H1 (cell line): ENCODE data around the gene ATR. TPM values are rescaled to one million over a fixed set of nuclear protein-coding genes. Genes with fewer than 3 reads are reported as not detected.

ENCODE experiments used
- CTCF ChIA-PET: fragments of 300-600 bp; sonication (Branson Sonifier 250); formaldehyde crosslinking; loops from one replicate; lab custom pipeline; 2021; ENCODE audit not compliant: partially characterized antibody; lab: Charles Lee
- POLR2A ChIA-PET: fragments of 300-600 bp; sonication (Branson Sonifier 250); formaldehyde crosslinking; loops from one replicate; lab custom pipeline; 2021; ENCODE audit warnings: inconsistent platforms; ENCODE audit not compliant: partially characterized antibody; lab: Charles Lee
- DNase-seq, 2 experiments: peaks; one replicate each; pipeline versions ENCODE4 v3.0.0 to v3.0.0-alpha.2; 2010 to 2022; ENCODE audit warnings: low spot score in 2 of 2, low read depth in 1 of 2, mixed read lengths in 1 of 2
- FAIRE-seq: peaks from 2 replicates; lab custom pipeline; 2011; peaks lifted over from hg19 to GRCh38; lab: Jason Lieb, UNC
- H2AFZ ChIP-seq: 2 replicates; pipeline ENCODE4 v1.8.1; 2012; ENCODE audit warnings: low read length, inconsistent platforms
- H2AK5ac ChIP-seq: 2 replicates; pipeline ENCODE4 v1.6.1; 2013; ENCODE audit warnings: low read depth, low read length
- H2BK120ac ChIP-seq: replicated peaks from 2 replicates; pipeline ENCODE3; 2013; ENCODE audit warnings: low read depth, low read length, inconsistent platforms
- H2BK12ac ChIP-seq: 2 replicates; pipeline ENCODE4 v1.6.1; 2013; ENCODE audit warnings: low read depth, low read length
- H2BK15ac ChIP-seq: 2 replicates; pipeline ENCODE4 v1.6.1; 2013; ENCODE audit warnings: low read length
- H2BK20ac ChIP-seq: 2 replicates; pipeline ENCODE4 v1.6.1; 2013; ENCODE audit warnings: low read length
- H2BK5ac ChIP-seq: 2 replicates; pipeline ENCODE4 v1.6.1; 2013; ENCODE audit warnings: low read depth, low read length
- H3K14ac ChIP-seq: 2 replicates; pipeline ENCODE4 v1.6.1; 2013; ENCODE audit warnings: inconsistent platforms; ENCODE audit not compliant: insufficient read length
- H3K18ac ChIP-seq: 2 replicates; pipeline ENCODE4 v1.6.1; 2013; ENCODE audit warnings: low read length; ENCODE audit errors: extremely low read depth
- H3K23ac ChIP-seq: 2 replicates; pipeline ENCODE4 v1.6.1; 2013; ENCODE audit warnings: inconsistent platforms; ENCODE audit not compliant: insufficient read length
- H3K23me2 ChIP-seq: 2 replicates; pipeline ENCODE4 v1.6.1; 2013; ENCODE audit warnings: low read depth, low read length
- H3K27ac ChIP-seq: 2 replicates; pipeline ENCODE4 v1.6.1; 2011; ENCODE audit warnings: low read depth, low read length, inconsistent platforms
- H3K27me3 ChIP-seq, 4 experiments: replicated peaks in 1 of 4; 1 replicate in 1 of 4; 2 replicates in 3 of 4; pipeline versions ENCODE4 v1.6.1 to v1.8.1; 2011 to 2013; ENCODE audit warnings: low read length in 3 of 4, mild to moderate bottlenecking in 3 of 4, inconsistent platforms in 2 of 4, mixed read lengths in 2 of 4, moderate library complexity in 1 of 4; ENCODE audit not compliant: control insufficient read depth in 3 of 4, insufficient read depth in 3 of 4; ENCODE audit errors: extremely low read depth in 1 of 4
- H3K36me3 ChIP-seq, 4 experiments: 2 replicates each; pipeline versions ENCODE4 v1.6.1 to v1.8.1; 2011 to 2013; ENCODE audit warnings: mild to moderate bottlenecking in 4 of 4, low read length in 3 of 4, moderate library complexity in 2 of 4, control low read depth in 1 of 4, inconsistent platforms in 1 of 4; ENCODE audit not compliant: insufficient read depth in 4 of 4, control insufficient read depth in 2 of 4
- H3K4ac ChIP-seq: replicated peaks from 2 replicates; pipeline ENCODE3; 2013; ENCODE audit warnings: low read length, low read depth, mixed read lengths, inconsistent platforms; ENCODE audit not compliant: insufficient read length
- H3K4me1 ChIP-seq, 4 experiments: replicated peaks in 1 of 4; 1 replicate in 1 of 4; 2 replicates in 3 of 4; pipeline versions ENCODE4 v1.6.1 to v1.8.1; 2011 to 2013; ENCODE audit warnings: low read length in 3 of 4, inconsistent platforms in 2 of 4, mixed read lengths in 1 of 4; ENCODE audit not compliant: insufficient read depth in 4 of 4, control insufficient read depth in 3 of 4
- H3K4me2 ChIP-seq, 2 experiments: 2 replicates each; pipeline versions ENCODE4 v1.6.1 to v1.8.1; 2011 to 2013; ENCODE audit warnings: low read depth in 2 of 2, low read length in 2 of 2, control low read depth in 1 of 2, inconsistent platforms in 1 of 2, mild to moderate bottlenecking in 1 of 2; ENCODE audit not compliant: insufficient read depth in 1 of 2
- H3K4me3 ChIP-seq, 4 experiments: fragments of 200-600, 300-600 bp in 1 of 4; sonication (generic), shearing (Covaris generic), sonication (Bioruptor Twin) in 1 of 4; 2 replicates each; pipeline versions ENCODE4 v1.5.1 to v1.8.1; 2011 to 2016; ENCODE audit warnings: low read length in 4 of 4, low read depth in 3 of 4, control low read depth in 2 of 4, inconsistent platforms in 2 of 4, mild to moderate bottlenecking in 2 of 4, mixed read lengths in 1 of 4, moderate library complexity in 1 of 4; ENCODE audit not compliant: insufficient read depth in 2 of 4; ENCODE audit errors: extremely low read depth in 1 of 4
- H3K56ac ChIP-seq: replicated peaks from 2 replicates; pipeline ENCODE3; 2013; ENCODE audit warnings: low read depth, mild to moderate bottlenecking, mixed read lengths, low read length, inconsistent platforms; ENCODE audit not compliant: insufficient read length
- H3K79me1 ChIP-seq: 2 replicates; pipeline ENCODE4 v1.6.1; 2013; ENCODE audit warnings: low read depth, low read length, control low read depth
- H3K79me2 ChIP-seq, 2 experiments: 2 replicates each; pipeline versions ENCODE4 v1.6.1 to v1.8.1; 2012 to 2013; ENCODE audit warnings: low read length in 2 of 2, mild to moderate bottlenecking in 2 of 2, inconsistent platforms in 1 of 2; ENCODE audit not compliant: insufficient read depth in 2 of 2, control insufficient read depth in 1 of 2
- H3K9ac ChIP-seq, 4 experiments: replicated peaks in 1 of 4; 1 replicate in 1 of 4; 2 replicates in 3 of 4; pipeline versions ENCODE4 v1.6.1 to v1.8.1; 2011 to 2013; ENCODE audit warnings: low read depth in 3 of 4, low read length in 3 of 4, control low read depth in 2 of 4, mild to moderate bottlenecking in 2 of 4, moderate library complexity in 2 of 4, inconsistent platforms in 1 of 4; ENCODE audit errors: extremely low read depth in 1 of 4
- H3K9me3 ChIP-seq, 2 experiments: 2 replicates each; pipeline versions ENCODE4 v1.6.1 to v1.8.1; 2012 to 2013; ENCODE audit warnings: mild to moderate bottlenecking in 2 of 2, moderate library complexity in 2 of 2, control low read depth in 1 of 2, inconsistent platforms in 1 of 2, low read depth in 1 of 2, low read length in 1 of 2, mixed read lengths in 1 of 2; ENCODE audit not compliant: insufficient read depth in 2 of 2
- H4K20me1 ChIP-seq, 2 experiments: replicated peaks in 1 of 2; 2 replicates each; pipeline versions ENCODE3 to v1.8.1; 2011 to 2013; ENCODE audit warnings: inconsistent platforms in 2 of 2, low read length in 2 of 2, mild to moderate bottlenecking in 1 of 2; ENCODE audit not compliant: insufficient read depth in 2 of 2, control insufficient read depth in 1 of 2
- H4K5ac ChIP-seq: 2 replicates; pipeline ENCODE4 v1.6.1; 2013; ENCODE audit warnings: low read length, low read depth, mixed read lengths, inconsistent platforms; ENCODE audit not compliant: insufficient read length
- H4K8ac ChIP-seq: 2 replicates; pipeline ENCODE4 v1.8.0; 2013; ENCODE audit warnings: mild to moderate bottlenecking, moderate library complexity, low read length, inconsistent platforms; ENCODE audit not compliant: insufficient read depth; ENCODE audit errors: extremely low read depth
- H4K91ac ChIP-seq: replicated peaks from 2 replicates; pipeline ENCODE3; 2013; ENCODE audit warnings: low read length, mixed read lengths, inconsistent platforms; ENCODE audit not compliant: insufficient read length
- EZH2 ChIP-seq: fragments of 200-600 bp; sonication (generic); IDR thresholded peaks from 2 replicates; pipeline ENCODE4 v1.7.1; 2012; ENCODE audit warnings: low read depth, mild to moderate bottlenecking, moderate library complexity, low read length, inconsistent platforms; ENCODE audit not compliant: severe bottlenecking
- GABPA ChIP-seq: IDR thresholded peaks from 2 replicates; pipeline ENCODE4 v1.6.1; 2011; ENCODE audit warnings: mild to moderate bottlenecking, low read length, moderate library complexity, borderline replicate concordance; ENCODE audit not compliant: insufficient read depth
- NRF1 ChIP-seq: IDR thresholded peaks from 2 replicates; pipeline ENCODE4 v1.6.1; 2011; ENCODE audit warnings: mild to moderate bottlenecking, low read depth, low read length, improper control_type of control experiment
- POLR2A ChIP-seq, 2 experiments: IDR thresholded peaks; 1 replicate in 1 of 2; 2 replicates in 1 of 2; pipeline ENCODE4 v1.6.1; 2011; ENCODE audit warnings: low read depth in 2 of 2, low read length in 2 of 2, mild to moderate bottlenecking in 2 of 2; ENCODE audit errors: control extremely low read depth in 1 of 2
- POLR2AphosphoS5 ChIP-seq: IDR thresholded peaks from 2 replicates; pipeline ENCODE4 v1.6.1; 2011; ENCODE audit warnings: low read depth, low read length
- RBBP5 ChIP-seq: IDR thresholded peaks from 2 replicates; pipeline ENCODE4 v1.7.1; 2012; ENCODE audit warnings: low read depth, mild to moderate bottlenecking, inconsistent platforms, low read length, moderate library complexity, borderline replicate concordance
- USF2 ChIP-seq: IDR thresholded peaks from 2 replicates; pipeline ENCODE4 v1.6.1; 2011; ENCODE audit warnings: low read length, improper control_type of control experiment
- WGBS, 2 experiments: shearing (Covaris generic) in 1 of 2; methylation state at CpG; one replicate each; pipeline versions ENCODE4 v1.1.6 to v1.1.7; 2013 to 2015; ENCODE audit warnings: low lambda C conversion rate in 2 of 2, mixed read lengths in 2 of 2, inconsistent platforms in 1 of 2, low coverage in 1 of 2, missing lambda C conversion rate in 1 of 2; ENCODE audit not compliant: insufficient replicate concordance in 2 of 2, insufficient coverage in 1 of 2, insufficient read length in 1 of 2; ENCODE audit errors: extremely low coverage in 1 of 2, missing lambda C conversion rate in 1 of 2; 5-methylcytosine and 5-hydroxymethylcytosine counted together
- polyA plus RNA-seq, 7 experiments: library from polyadenylated mRNA; depleted of rRNA in 3 of 7; stranded (reverse) in 5 of 7; unstranded in 2 of 7; fragments of >200 nt in 5 of 7; fragments of 200-250 nt in 2 of 7; gene quantifications; 1 replicate in 5 of 7; 2 replicates in 1 of 7; 4 replicates in 1 of 7; pipeline versions ENCODE4 v1.2.1 to v1.2.3, GENCODE V29; 2011 to 2013; ENCODE audit warnings: missing spikeins in 2 of 7, mixed read lengths in 2 of 7
- total RNA-seq: library from RNA; stranded (reverse); fragmentation: NEBNext Ultra II Directional; extraction: Animal tissue kit (Norgen Biotek cat#: 25700); gene quantifications from 2 replicates; pipeline ENCODE4 v1.2.1, GENCODE V29; 2021
- TF ChIP-seq, protein P1 (sequence below), 3 experiments: IDR thresholded peaks; 1 replicate in 2 of 3; 2 replicates in 1 of 3; pipeline versions ENCODE4 v1.5.1 to v1.6.1; 2011; ENCODE audit warnings: low read length in 3 of 3, mild to moderate bottlenecking in 3 of 3, inconsistent platforms in 2 of 3, low read depth in 1 of 3, moderate library complexity in 1 of 3; ENCODE audit not compliant: insufficient read depth in 1 of 3; ENCODE audit errors: control extremely low read depth in 1 of 3
- TF ChIP-seq, protein P2 (sequence below): IDR thresholded peaks from 2 replicates; pipeline ENCODE4 v1.6.1; 2012; ENCODE audit warnings: inconsistent platforms

Gene ATR
- total and polyA plus RNA-seq, 2 of the 8 experiments (the other 6 are each of a cell fraction or from before 2014, with no cell fraction given), result 8.4 to 23.2 TPM

- Histone ChIP-seq H3K4ac (no peak overlapping the region), H3K79me1 (no peaks in the 10 kb centered on the region), H4K91ac (no peak overlapping the region), H2BK12ac (no peak overlapping the region), H3K4me2 (no peak overlapping the region), H2AFZ (no peak overlapping the region), H3K9me3 (no peaks in the 10 kb centered on the region), H3K4me3 (no peak overlapping the region), H2AK5ac (no peak overlapping the region), H3K23me2 (no peaks in the 10 kb centered on the region), H2BK20ac (no peak overlapping the region), H3K18ac (no peak overlapping the region), H3K23ac (no peak overlapping the region), H3K14ac (no peak overlapping the region), H3K79me2 (no peaks in the 10 kb centered on the region), H4K20me1 (no peaks in the 10 kb centered on the region), H3K27me3 (no peaks in the 10 kb centered on the region), H2BK5ac (no peak overlapping the region), H2BK15ac (no peak overlapping the region), H3K36me3 (no peaks in the 10 kb centered on the region; a peak in 1 of 8 replicates), H3K56ac (no peak overlapping the region), H4K8ac (no peak overlapping the region), H3K9ac (no peak overlapping the region), H2BK120ac (no peak overlapping the region), H3K4me1 (no peaks in the 10 kb centered on the region), H4K5ac (no peak overlapping the region), H3K27ac (no peak overlapping the region)
- FAIRE-seq (no peak), DNase-seq (no peak)
- POLR2A ChIA-PET, result no interaction called here
- CTCF ChIA-PET, result no interaction called here
- 99% methylated on average over 4 of the region's 4 CpGs; no CpG with 5 or more reads in 1 of the 2 experiments for WGBS, 2 experiments
- TF ChIP-seq, protein P1, sequence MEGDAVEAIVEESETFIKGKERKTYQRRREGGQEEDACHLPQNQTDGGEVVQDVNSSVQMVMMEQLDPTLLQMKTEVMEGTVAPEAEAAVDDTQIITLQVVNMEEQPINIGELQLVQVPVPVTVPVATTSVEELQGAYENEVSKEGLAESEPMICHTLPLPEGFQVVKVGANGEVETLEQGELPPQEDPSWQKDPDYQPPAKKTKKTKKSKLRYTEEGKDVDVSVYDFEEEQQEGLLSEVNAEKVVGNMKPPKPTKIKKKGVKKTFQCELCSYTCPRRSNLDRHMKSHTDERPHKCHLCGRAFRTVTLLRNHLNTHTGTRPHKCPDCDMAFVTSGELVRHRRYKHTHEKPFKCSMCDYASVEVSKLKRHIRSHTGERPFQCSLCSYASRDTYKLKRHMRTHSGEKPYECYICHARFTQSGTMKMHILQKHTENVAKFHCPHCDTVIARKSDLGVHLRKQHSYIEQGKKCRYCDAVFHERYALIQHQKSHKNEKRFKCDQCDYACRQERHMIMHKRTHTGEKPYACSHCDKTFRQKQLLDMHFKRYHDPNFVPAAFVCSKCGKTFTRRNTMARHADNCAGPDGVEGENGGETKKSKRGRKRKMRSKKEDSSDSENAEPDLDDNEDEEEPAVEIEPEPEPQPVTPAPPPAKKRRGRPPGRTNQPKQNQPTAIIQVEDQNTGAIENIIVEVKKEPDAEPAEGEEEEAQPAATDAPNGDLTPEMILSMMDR (IDR thresholded peaks at IDR 0.05; ENCODE audit: control extremely low read depth in 1 of 3, insufficient read depth in 1 of 3, low read depth in 1 of 3, low read length in 3 of 3), result no peak
- TF ChIP-seq EZH2 (no peak), GABPA (no peak), USF2 (no peak), POLR2AphosphoS5 (no peak), NRF1 (no peak), POLR2A (IDR thresholded peaks at IDR 0.05; ENCODE audit: control extremely low read depth in 1 of 2, low read depth in 2 of 2, low read length in 2 of 2) (no peak), RBBP5 (no peak)
- TF ChIP-seq, protein P2, sequence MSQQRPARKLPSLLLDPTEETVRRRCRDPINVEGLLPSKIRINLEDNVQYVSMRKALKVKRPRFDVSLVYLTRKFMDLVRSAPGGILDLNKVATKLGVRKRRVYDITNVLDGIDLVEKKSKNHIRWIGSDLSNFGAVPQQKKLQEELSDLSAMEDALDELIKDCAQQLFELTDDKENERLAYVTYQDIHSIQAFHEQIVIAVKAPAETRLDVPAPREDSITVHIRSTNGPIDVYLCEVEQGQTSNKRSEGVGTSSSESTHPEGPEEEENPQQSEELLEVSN, result no peak
Observed at GRCh38 chr3:142468456-142468855, 110.1 kb downstream of the ATR start.
